Neural progenitor cell (in vitro differentiated cells): Measurements from ENCODE around the gene KLHL42. TPM values are rescaled to one million over a fixed set of nuclear protein-coding genes. Genes with fewer than 3 reads are reported as not detected.

Experiments used
- DNase-seq: peaks from one replicate; pipeline ENCODE4 v3.0.0-alpha.2; 2016; ENCODE audit warnings: low spot score
- H2AFZ ChIP-seq: fragments of 200-600 bp; sonication (generic); replicated peaks from 2 replicates; pipeline ENCODE4 v1.6.1; 2016; ENCODE audit warnings: antibody characterized with exemption
- H3F3A ChIP-seq: fragments of 200-600 bp; sonication (generic); 2 replicates; pipeline ENCODE4 v1.6.1; 2016; ENCODE audit warnings: antibody characterized with exemption, low read depth
- H3K27ac ChIP-seq: fragments of 200-600 bp; sonication (generic); 2 replicates; pipeline ENCODE4 v1.5.1; 2016; ENCODE audit warnings: mild to moderate bottlenecking
- H3K27me3 ChIP-seq: fragments of 200-600 bp; sonication (generic); 2 replicates; pipeline ENCODE4 v1.6.1; 2016; ENCODE audit warnings: mild to moderate bottlenecking, moderate library complexity
- H3K36me3 ChIP-seq: fragments of 200-600 bp; sonication (generic); 2 replicates; pipeline ENCODE4 v1.5.1; 2016
- H3K4me1 ChIP-seq: fragments of 200-600 bp; sonication (generic); 2 replicates; pipeline ENCODE4 v1.6.1; 2016; ENCODE audit warnings: mixed run types
- H3K4me2 ChIP-seq: fragments of 200-600 bp; sonication (generic); 2 replicates; pipeline ENCODE4 v1.6.1; 2016
- H3K4me3 ChIP-seq: fragments of 200-600 bp; sonication (generic); 2 replicates; pipeline ENCODE4 v1.5.1; 2016
- H3K79me2 ChIP-seq: fragments of 200-600 bp; sonication (generic); 2 replicates; pipeline ENCODE4 v1.6.1; 2016; ENCODE audit warnings: low read depth
- H3K9ac ChIP-seq: fragments of 200-600 bp; sonication (generic); 2 replicates; pipeline ENCODE4 v1.6.1; 2016
- H3K9me3 ChIP-seq: fragments of 200-600 bp; sonication (generic); 2 replicates; pipeline ENCODE4 v1.5.1; 2016; ENCODE audit warnings: low read depth
- H4K20me1 ChIP-seq: fragments of 200-600 bp; sonication (generic); 2 replicates; pipeline ENCODE4 v1.6.1; 2016; ENCODE audit warnings: low read depth
- H3K27ac Mint-ChIP-seq: 3 replicates; pipeline ENCODE4 v1.8.0; 2021; ENCODE audit warnings: mixed read lengths
- H3K27me3 Mint-ChIP-seq: 2 replicates; pipeline ENCODE4 v1.8.0; 2022; ENCODE audit warnings: low read depth, mild to moderate bottlenecking, inconsistent platforms, moderate library complexity, mixed read lengths; ENCODE audit not compliant: insufficient read depth
- H3K36me3 Mint-ChIP-seq: 3 replicates; pipeline ENCODE4 v1.8.0; 2021; ENCODE audit warnings: mixed read lengths
- H3K4me1 Mint-ChIP-seq: 3 replicates; pipeline ENCODE4 v1.8.0; 2021; ENCODE audit warnings: mixed read lengths
- H3K4me3 Mint-ChIP-seq: 3 replicates; pipeline ENCODE4 v1.8.0; 2021; ENCODE audit warnings: mild to moderate bottlenecking, moderate library complexity, mixed read lengths
- H3K9me3 Mint-ChIP-seq: 3 replicates; pipeline ENCODE4 v1.8.0; 2020; ENCODE audit warnings: mixed read lengths
- CTCF ChIP-seq: fragments of 200-600 bp; sonication (generic); IDR thresholded peaks from 2 replicates; pipeline ENCODE4 v1.5.1; 2017; ENCODE audit warnings: antibody characterized with exemption, mild to moderate bottlenecking
- EZH2 ChIP-seq: fragments of 200-600 bp; sonication (generic); IDR thresholded peaks from 2 replicates; pipeline ENCODE4 v1.6.1; 2017; ENCODE audit warnings: antibody characterized with exemption, mild to moderate bottlenecking, moderate library complexity
- EZH2phosphoT487 ChIP-seq: fragments of 200-600 bp; sonication (generic); IDR thresholded peaks from 2 replicates; pipeline ENCODE4 v1.6.1; 2017; ENCODE audit warnings: antibody characterized with exemption
- total RNA-seq: library from RNA; depleted of rRNA; stranded (reverse); fragments of >200 nt; gene quantifications from 2 replicates; pipeline ENCODE4 v1.2.3, GENCODE V29; 2015; ENCODE audit warnings: low replicate concordance

KLHL42 gene
- total RNA-seq, 1 donor from 2014 or later, result 21.6 TPM

DNA sequence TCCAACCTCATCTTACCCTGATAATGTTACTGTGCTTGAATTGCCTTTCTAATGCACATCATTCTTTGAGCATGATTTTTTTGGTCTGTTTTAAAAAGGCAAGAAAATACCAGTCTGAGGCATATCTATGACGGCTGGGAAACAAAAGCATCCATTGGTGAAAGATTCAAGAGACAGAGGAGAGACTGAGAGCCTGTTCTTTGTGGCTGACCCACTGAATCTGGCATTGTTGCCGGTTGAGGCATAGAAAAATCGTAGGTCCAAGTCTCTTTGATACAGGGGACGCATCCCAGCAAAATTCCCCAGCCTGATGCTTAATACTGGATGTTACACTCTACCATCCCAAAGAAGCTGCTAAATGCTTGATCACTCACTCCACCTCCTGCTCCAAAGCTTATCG, 2.9 kb upstream of the KLHL42 start:
- no peaks in the 10 kb centered on the region for H3K9me3 ChIP-seq
- H3K27ac Mint-ChIP-seq, result no peak overlapping the region
- no peak overlapping the region for H3K4me2 ChIP-seq
- DNase-seq, result no peak
- H4K20me1 ChIP-seq, result no peaks in the 10 kb centered on the region
- H3K27me3 ChIP-seq, result no peaks in the 10 kb centered on the region
- TF ChIP-seq CTCF (no peak), EZH2 (no peak), EZH2phosphoT487 (no peak)
- peaks cover 20% of the 10 kb centered on the region for H3K79me2 ChIP-seq
- peaks cover 2% of the 10 kb centered on the region for H3K27me3 Mint-ChIP-seq
- H3K36me3 ChIP-seq, result no peaks in the 10 kb centered on the region
- no peak overlapping the region for H2AFZ ChIP-seq
- H3K36me3 Mint-ChIP-seq, result peaks cover 5% of the 10 kb centered on the region
- peaks cover 18% of the 10 kb centered on the region for H3F3A ChIP-seq
- H3K4me1 Mint-ChIP-seq, result peaks cover 27% of the 10 kb centered on the region
- no peak overlapping the region for H3K27ac ChIP-seq
- H3K9me3 Mint-ChIP-seq, result no peaks in the 10 kb centered on the region
- peaks cover 16% of the 10 kb centered on the region for H3K4me1 ChIP-seq
- no peak overlapping the region for H3K9ac ChIP-seq
- no peak overlapping the region for H3K4me3 Mint-ChIP-seq
- no peak overlapping the region for H3K4me3 ChIP-seq

GRCh38 chr12:27778206-27778605, 1.8 kb upstream of the KLHL42 start:
- peaks cover 2% of the 10 kb centered on the region for H3K27me3 Mint-ChIP-seq
- Histone ChIP-seq H3K9ac (no peak overlapping the region), H3K4me2 (no peak overlapping the region), H2AFZ (no peak overlapping the region), H3F3A (peaks cover 24% of the 10 kb centered on the region), H3K4me3 (no peak overlapping the region), H4K20me1 (no peaks in the 10 kb centered on the region), H3K79me2 (peaks cover 31% of the 10 kb centered on the region), H3K4me1 (peaks cover 26% of the 10 kb centered on the region), H3K27ac (no peak overlapping the region), H3K36me3 (no peaks in the 10 kb centered on the region), H3K27me3 (no peaks in the 10 kb centered on the region), H3K9me3 (no peaks in the 10 kb centered on the region)
- H3K4me3 Mint-ChIP-seq, result peak overlapping the region; percentile 70
- peaks cover 32% of the 10 kb centered on the region for H3K4me1 Mint-ChIP-seq
- no peak for DNase-seq
- H3K9me3 Mint-ChIP-seq, result no peaks in the 10 kb centered on the region
- TF ChIP-seq EZH2phosphoT487 (no peak), EZH2 (no peak), CTCF (no peak)
- H3K27ac Mint-ChIP-seq, result no peak overlapping the region
- H3K36me3 Mint-ChIP-seq, result peaks cover 13% of the 10 kb centered on the region

- peak overlapping the region; percentile 97 for H3K27ac Mint-ChIP-seq
Measured at GRCh38 chr12:27779416-27779919, 565 bp upstream of the KLHL42 start.

DNA sequence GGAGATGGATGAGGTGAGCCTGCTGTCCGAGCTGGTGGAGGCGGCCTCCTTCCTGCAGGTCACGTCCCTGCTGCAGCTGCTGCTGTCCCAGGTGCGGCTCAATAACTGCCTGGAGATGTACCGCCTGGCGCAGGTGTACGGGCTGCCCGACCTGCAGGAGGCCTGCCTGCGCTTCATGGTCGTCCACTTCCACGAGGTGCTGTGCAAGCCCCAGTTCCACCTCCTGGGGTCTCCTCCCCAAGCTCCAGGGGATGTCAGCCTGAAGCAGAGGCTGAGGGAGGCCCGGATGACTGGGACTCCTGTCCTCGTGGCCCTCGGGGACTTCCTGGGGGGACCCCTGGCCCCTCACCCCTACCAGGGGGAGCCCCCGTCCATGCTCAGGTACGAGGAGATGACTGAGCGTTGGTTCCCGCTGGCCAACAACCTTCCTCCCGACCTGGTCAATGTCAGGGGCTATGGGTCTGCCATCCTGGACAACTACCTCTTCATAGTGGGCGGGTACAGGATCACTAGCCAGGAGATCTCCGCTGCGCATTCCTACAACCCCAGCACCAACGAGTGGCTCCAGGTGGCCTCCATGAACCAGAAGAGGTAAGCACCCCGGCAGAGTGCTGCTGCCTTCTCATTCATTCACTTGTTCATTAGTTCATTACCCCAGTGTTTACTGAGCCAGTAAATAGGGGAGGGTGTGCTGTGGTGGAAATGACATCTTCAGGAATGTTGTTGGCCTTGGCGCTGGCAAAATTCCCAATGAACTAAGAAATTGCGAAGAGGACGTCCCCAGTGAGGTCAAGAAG, 777 bp downstream of the KLHL42 start:
- Histone ChIP-seq H3K27ac (peak overlapping the region; percentile 93), H3F3A (peaks cover 24% of the 10 kb centered on the region), H4K20me1 (no peaks in the 10 kb centered on the region), H3K9me3 (no peaks in the 10 kb centered on the region), H3K4me3 (peak overlapping the region; percentile 82), H3K4me1 (peaks cover 26% of the 10 kb centered on the region), H2AFZ (peak overlapping the region; percentile 77), H3K79me2 (peaks cover 57% of the 10 kb centered on the region), H3K4me2 (peak overlapping the region; percentile 93), H3K27me3 (no peaks in the 10 kb centered on the region), H3K36me3 (no peaks in the 10 kb centered on the region), H3K9ac (peak overlapping the region; percentile 77)
- Mint-ChIP-seq H3K36me3 (peaks cover 26% of the 10 kb centered on the region), H3K4me1 (peaks cover 36% of the 10 kb centered on the region), H3K9me3 (peaks cover 2% of the 10 kb centered on the region), H3K4me3 (peak overlapping the region; percentile 86), H3K27ac (peak overlapping the region; percentile 10), H3K27me3 (peaks cover 2% of the 10 kb centered on the region)
- peak; percentile 41 for DNase-seq
- TF ChIP-seq EZH2phosphoT487 (no peak), EZH2 (no peak), CTCF (no peak)

More at GRCh38 chr12:27779416-27779919, 565 bp upstream of the KLHL42 start:
- Mint-ChIP-seq H3K4me3 (peak overlapping the region; percentile 90), H3K4me1 (peaks cover 32% of the 10 kb centered on the region), H3K9me3 (no peaks in the 10 kb centered on the region), H3K36me3 (peaks cover 17% of the 10 kb centered on the region), H3K27me3 (peaks cover 2% of the 10 kb centered on the region)
- H3K9me3 ChIP-seq, result no peaks in the 10 kb centered on the region
- DNase-seq, result peak; percentile 48
- peak overlapping the region; percentile 93 for H3K27ac ChIP-seq
- peak overlapping the region; percentile 77 for H3K9ac ChIP-seq
- H2AFZ ChIP-seq, result peak overlapping the region; percentile 90
- H3K79me2 ChIP-seq, result peaks cover 43% of the 10 kb centered on the region
- H3K4me2 ChIP-seq, result peak overlapping the region; percentile 93
- H4K20me1 ChIP-seq, result no peaks in the 10 kb centered on the region
- H3K36me3 ChIP-seq, result no peaks in the 10 kb centered on the region
- no peaks in the 10 kb centered on the region for H3K27me3 ChIP-seq
- H3F3A ChIP-seq, result peaks cover 24% of the 10 kb centered on the region
- no peak for TF ChIP-seq EZH2
- peaks cover 26% of the 10 kb centered on the region for H3K4me1 ChIP-seq
- peak overlapping the region; percentile 82 for H3K4me3 ChIP-seq
